ENCODE measurements around the gene ARL13A. TPM values are rescaled to one million over a fixed set of nuclear protein-coding genes. Genes with fewer than 3 reads are reported as not detected.

The ARL13A gene
- total RNA-seq, 4 donors from 2014 or later = not detected

DNA sequence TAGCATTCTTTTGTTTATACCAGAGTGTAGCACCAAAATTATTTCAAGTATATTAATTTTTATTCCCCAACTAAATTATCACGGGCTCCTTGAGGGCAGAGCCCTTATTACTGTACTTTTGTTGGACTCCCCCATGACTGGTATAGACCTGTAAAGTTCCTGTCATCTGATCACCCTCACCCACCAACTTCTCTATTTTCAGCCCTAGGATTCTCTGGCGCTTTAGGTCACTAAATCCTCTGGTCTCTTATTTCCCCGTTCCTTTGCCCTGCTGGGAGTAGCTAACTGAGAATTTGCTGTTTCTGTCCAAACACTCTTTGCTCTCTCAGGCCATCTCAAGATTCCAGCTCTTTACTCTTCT, 37.6 kb upstream of the ARL13A start:
- no peak for TF ChIP-seq POLR2A (IDR thresholded peaks at IDR 0.05)
- TF ChIP-seq, protein P1, sequence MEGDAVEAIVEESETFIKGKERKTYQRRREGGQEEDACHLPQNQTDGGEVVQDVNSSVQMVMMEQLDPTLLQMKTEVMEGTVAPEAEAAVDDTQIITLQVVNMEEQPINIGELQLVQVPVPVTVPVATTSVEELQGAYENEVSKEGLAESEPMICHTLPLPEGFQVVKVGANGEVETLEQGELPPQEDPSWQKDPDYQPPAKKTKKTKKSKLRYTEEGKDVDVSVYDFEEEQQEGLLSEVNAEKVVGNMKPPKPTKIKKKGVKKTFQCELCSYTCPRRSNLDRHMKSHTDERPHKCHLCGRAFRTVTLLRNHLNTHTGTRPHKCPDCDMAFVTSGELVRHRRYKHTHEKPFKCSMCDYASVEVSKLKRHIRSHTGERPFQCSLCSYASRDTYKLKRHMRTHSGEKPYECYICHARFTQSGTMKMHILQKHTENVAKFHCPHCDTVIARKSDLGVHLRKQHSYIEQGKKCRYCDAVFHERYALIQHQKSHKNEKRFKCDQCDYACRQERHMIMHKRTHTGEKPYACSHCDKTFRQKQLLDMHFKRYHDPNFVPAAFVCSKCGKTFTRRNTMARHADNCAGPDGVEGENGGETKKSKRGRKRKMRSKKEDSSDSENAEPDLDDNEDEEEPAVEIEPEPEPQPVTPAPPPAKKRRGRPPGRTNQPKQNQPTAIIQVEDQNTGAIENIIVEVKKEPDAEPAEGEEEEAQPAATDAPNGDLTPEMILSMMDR (IDR thresholded peaks at IDR 0.05) = no peak
- no peak for DNase-seq
- Histone ChIP-seq H3K9me3 (no peaks in the 10 kb centered on the region), H3K27me3 (no peaks in the 10 kb centered on the region), H3K36me3 (no peaks in the 10 kb centered on the region), H3K4me3 (no peak overlapping the region), H3K27ac (no peak overlapping the region), H3K4me1 (no peaks in the 10 kb centered on the region)

DNA sequence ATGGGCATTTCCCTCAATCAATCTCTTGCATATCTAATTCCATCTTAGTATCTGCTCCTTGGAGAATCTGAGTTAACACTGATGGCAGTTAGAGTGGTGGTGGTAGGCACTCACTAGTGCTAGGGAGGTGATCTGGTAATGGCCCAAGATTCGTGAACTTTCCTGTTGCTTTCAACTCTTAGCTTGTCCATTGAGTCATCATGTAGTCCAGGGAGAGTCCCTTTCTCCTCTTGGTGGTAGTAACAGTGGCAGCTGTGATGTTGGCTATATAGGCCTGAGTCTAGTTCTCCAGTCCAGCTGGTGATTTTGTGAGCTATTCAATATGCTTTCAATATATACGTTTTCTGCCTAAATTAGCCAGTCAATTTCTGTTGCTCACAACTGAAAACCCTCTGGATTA, 33.7 kb upstream of the ARL13A start:
- H3K27ac ChIP-seq = no peak overlapping the region
- no peaks in the 10 kb centered on the region for H3K4me1 ChIP-seq
- H3K4me3 ChIP-seq = no peak overlapping the region
- TF ChIP-seq, protein P1 (IDR thresholded peaks at IDR 0.05) = no peak
- TF ChIP-seq POLR2A (IDR thresholded peaks at IDR 0.05) = no peak
- H3K27me3 ChIP-seq = no peaks in the 10 kb centered on the region
- H3K9me3 ChIP-seq = no peaks in the 10 kb centered on the region
- DNase-seq = no peak
- no peaks in the 10 kb centered on the region for H3K36me3 ChIP-seq

DNA sequence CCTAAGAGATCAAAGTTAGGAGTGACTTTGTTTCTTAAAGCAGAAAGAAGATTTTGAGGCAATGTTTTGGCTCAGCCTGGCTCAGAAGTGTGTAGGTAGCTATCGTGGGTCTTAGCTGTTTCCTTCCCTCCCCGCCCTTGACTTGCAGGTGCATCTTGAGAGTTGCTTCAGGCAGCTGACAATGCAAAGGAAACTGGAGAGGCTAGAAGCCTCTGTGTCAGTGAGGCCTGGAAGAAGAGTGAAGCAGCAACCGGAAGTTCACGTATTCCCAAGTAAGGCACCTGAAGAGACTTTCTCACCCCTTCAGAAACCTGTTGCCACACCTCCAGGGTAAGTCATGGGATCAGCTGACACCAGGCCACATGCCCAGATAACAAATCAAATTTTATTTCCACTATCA, 30.2 kb upstream of the ARL13A start:
- Histone ChIP-seq H3K4me3 (no peak overlapping the region), H3K36me3 (no peaks in the 10 kb centered on the region), H3K27me3 (no peaks in the 10 kb centered on the region), H3K4me1 (no peaks in the 10 kb centered on the region), H3K27ac (no peak overlapping the region), H3K9me3 (no peaks in the 10 kb centered on the region)
- TF ChIP-seq POLR2A (IDR thresholded peaks at IDR 0.05) = no peak
- TF ChIP-seq, protein P1 (IDR thresholded peaks at IDR 0.05) = no peak
- DNase-seq = no peak

DNA sequence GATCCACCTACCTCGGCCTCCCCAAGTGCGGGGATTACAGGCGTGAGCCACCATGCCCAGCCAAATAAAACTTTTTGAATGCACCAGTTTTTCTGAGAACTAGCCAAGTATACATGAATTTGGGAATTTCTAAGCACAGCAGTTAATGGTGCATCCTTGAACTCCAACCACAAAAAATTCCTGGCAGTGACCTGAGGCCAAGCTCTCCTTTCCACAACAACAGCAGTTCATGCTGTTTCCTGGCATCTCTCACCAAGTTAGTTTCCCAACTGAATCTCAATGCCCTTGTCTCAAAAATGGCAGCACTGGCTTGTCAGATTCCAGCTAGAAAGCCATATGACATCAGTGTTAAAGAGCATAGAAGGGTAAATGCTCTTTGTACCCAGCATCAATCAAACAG, 24.9 kb upstream of the ARL13A start:
- Histone ChIP-seq H3K4me3 (no peak overlapping the region), H3K9me3 (no peaks in the 10 kb centered on the region), H3K36me3 (no peaks in the 10 kb centered on the region), H3K4me1 (no peaks in the 10 kb centered on the region), H3K27me3 (no peaks in the 10 kb centered on the region), H3K27ac (no peak overlapping the region)
- DNase-seq = no peak
- TF ChIP-seq POLR2A (IDR thresholded peaks at IDR 0.05) = no peak
- TF ChIP-seq, protein P1 (IDR thresholded peaks at IDR 0.05) = no peak

DNA sequence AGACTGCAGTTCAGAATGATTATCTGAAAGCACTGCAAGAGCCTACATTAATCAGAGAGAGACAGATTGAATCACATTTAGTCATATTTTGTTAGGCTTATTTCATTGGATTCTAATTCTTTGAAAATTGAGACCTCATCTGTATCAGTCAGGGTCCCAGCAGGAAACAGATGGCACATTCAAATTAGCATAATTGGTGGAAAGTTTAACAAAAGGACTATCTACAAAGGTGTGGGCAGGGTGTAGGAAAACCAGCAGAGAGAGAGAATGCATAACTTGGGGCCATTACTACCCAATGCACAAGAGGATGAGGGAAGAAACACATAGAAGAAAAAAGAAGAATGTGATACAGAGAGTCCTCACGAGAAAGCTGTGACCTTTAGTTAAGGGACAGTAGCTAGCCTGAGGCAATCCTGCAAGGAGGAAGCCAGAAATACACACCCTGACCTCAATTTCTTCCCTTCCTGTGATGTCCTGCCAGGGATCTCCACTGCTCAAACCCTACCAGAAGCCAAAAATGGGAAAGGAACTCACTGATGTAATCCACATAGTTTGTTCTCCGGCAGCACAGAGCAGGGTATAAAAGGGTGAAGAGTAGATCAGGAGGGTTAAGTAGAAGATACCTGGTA, 23.1 kb upstream of the ARL13A start:
- no peak overlapping the region for H3K27ac ChIP-seq
- DNase-seq = no peak
- H3K4me3 ChIP-seq = no peak overlapping the region
- H3K4me1 ChIP-seq = no peaks in the 10 kb centered on the region
- H3K27me3 ChIP-seq = no peaks in the 10 kb centered on the region
- TF ChIP-seq, protein P1 (IDR thresholded peaks at IDR 0.05) = no peak
- no peak for TF ChIP-seq POLR2A (IDR thresholded peaks at IDR 0.05)
- H3K36me3 ChIP-seq = no peaks in the 10 kb centered on the region
- no peaks in the 10 kb centered on the region for H3K9me3 ChIP-seq

DNA sequence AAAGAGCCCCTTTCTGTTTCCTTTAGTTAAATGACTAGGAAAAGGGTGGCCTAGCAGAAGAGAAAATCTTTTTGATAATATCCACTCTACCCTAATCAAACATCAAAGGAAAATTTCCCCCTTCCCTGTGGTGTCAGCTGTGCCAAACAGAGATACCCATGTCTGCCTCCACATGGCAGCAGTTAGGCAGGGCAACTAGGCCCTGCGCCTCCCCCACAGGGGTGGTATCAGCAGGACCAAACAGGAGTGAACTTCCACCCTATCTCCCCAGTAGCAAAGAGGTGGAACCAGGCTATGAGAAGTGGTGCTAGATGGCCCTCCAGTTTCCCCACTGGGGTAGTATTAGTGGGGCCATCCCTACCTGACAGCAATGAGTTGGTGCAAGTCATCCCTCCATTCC, 21.0 kb upstream of the ARL13A start:
- H3K9me3 ChIP-seq = no peaks in the 10 kb centered on the region
- no peaks in the 10 kb centered on the region for H3K4me1 ChIP-seq
- H3K27me3 ChIP-seq = no peaks in the 10 kb centered on the region
- TF ChIP-seq, protein P1 (IDR thresholded peaks at IDR 0.05) = no peak
- TF ChIP-seq POLR2A (IDR thresholded peaks at IDR 0.05) = no peak
- no peak overlapping the region for H3K4me3 ChIP-seq
- no peak overlapping the region for H3K27ac ChIP-seq
- DNase-seq = no peak
- no peaks in the 10 kb centered on the region for H3K36me3 ChIP-seq
